HepG2 (cell line): Measurements from ENCODE around the gene ZNF101. TPM values are rescaled to one million over a fixed set of nuclear protein-coding genes. Genes with fewer than 3 reads are reported as not detected.

Experiments used
- AHR ChIP-seq: IDR thresholded peaks from 2 replicates; pipeline ENCODE4 v1.6.1; 2018; ENCODE audit warnings: missing genetic modification reagents, missing compliant biosample characterization
- ARNT ChIP-seq: fragments of 450-650 bp; IDR thresholded peaks from 2 replicates; pipeline ENCODE4 v1.6.1; 2017
- CBX2 ChIP-seq, 2 experiments: fragments of 200-600 bp in 1 of 2; sonication (generic); formaldehyde crosslinking in 1 of 2; IDR thresholded peaks; 2 replicates each; pipeline versions ENCODE4 v1.7.0 to v1.8.1; 2018 to 2022; ENCODE audit warnings: low read depth in 2 of 2, low read length in 1 of 2, mild to moderate bottlenecking in 1 of 2, missing genetic modification reagents in 1 of 2
- CREM ChIP-seq, 2 experiments: sonication (generic) in 1 of 2; formaldehyde crosslinking in 1 of 2; IDR thresholded peaks; 2 replicates each; pipeline versions ENCODE4 v1.4.0 to v1.6.1; 2016 to 2020; ENCODE audit warnings: antibody characterized with exemption in 1 of 2, mild to moderate bottlenecking in 1 of 2, missing genetic modification reagents in 1 of 2
- IKZF1 ChIP-seq: fragments of 450-650 bp; IDR thresholded peaks from 2 replicates; pipeline ENCODE4 v1.7.1; 2016
- MAFF ChIP-seq: IDR thresholded peaks from 2 replicates; pipeline ENCODE4 v1.6.1; 2011; ENCODE audit warnings: low read depth, low read length, improper control_type of control experiment
- NBN ChIP-seq: fragments of 450-650 bp; conservative IDR thresholded peaks from 2 replicates; pipeline ENCODE4 v1.6.1; 2017
- NFE2 ChIP-seq: sonication (generic); formaldehyde crosslinking; IDR thresholded peaks from 2 replicates; pipeline ENCODE4 v1.4.0; 2020; ENCODE audit warnings: missing genetic modification reagents
- PPARG ChIP-seq: conservative IDR thresholded peaks from 2 replicates; pipeline ENCODE4 v1.6.1; 2016; ENCODE audit warnings: missing biosample characterization, missing genetic modification reagents
- SAFB2 ChIP-seq: sonication (generic); formaldehyde crosslinking; IDR thresholded peaks from 2 replicates; pipeline ENCODE4 v1.5.1; 2020; ENCODE audit warnings: missing genetic modification reagents, low read depth, mild to moderate bottlenecking, borderline replicate concordance
- SNRNP70 ChIP-seq: fragments of 200-400 bp; formaldehyde crosslinking; IDR thresholded peaks from 2 replicates; pipeline ENCODE4 v1.6.1; 2017; ENCODE audit warnings: mild to moderate bottlenecking, low read depth, low read length, moderate library complexity
- TRIM24 ChIP-seq: sonication (generic); formaldehyde crosslinking; IDR thresholded peaks from 2 replicates; pipeline ENCODE4 v1.8.0; 2022; ENCODE audit warnings: mild to moderate bottlenecking, missing genetic modification reagents
- ZC3H4 ChIP-seq: sonication (generic); formaldehyde crosslinking; IDR thresholded peaks from 2 replicates; pipeline ENCODE4 v1.4.0; 2020; ENCODE audit warnings: missing genetic modification reagents, borderline replicate concordance
- ZKSCAN8 ChIP-seq: IDR thresholded peaks from 2 replicates; pipeline ENCODE4 v1.6.1; 2016; ENCODE audit warnings: borderline replicate concordance, missing genetic modification reagents, missing compliant biosample characterization
- ZNF124 ChIP-seq: sonication (generic); formaldehyde crosslinking; IDR thresholded peaks from 2 replicates; pipeline ENCODE4 v1.4.0; 2020; ENCODE audit warnings: missing genetic modification reagents
- ZNF337 ChIP-seq: sonication (generic); formaldehyde crosslinking; IDR thresholded peaks from 2 replicates; pipeline ENCODE4 v1.5.1; 2020; ENCODE audit warnings: missing genetic modification reagents, low read depth, mild to moderate bottlenecking, borderline replicate concordance
- ZNF558 ChIP-seq: sonication (generic); formaldehyde crosslinking; IDR thresholded peaks from 2 replicates; pipeline ENCODE4 v1.9.0; 2022; ENCODE audit warnings: mild to moderate bottlenecking, missing genetic modification reagents, borderline replicate concordance
- ZNF724P ChIP-seq: sonication (generic); formaldehyde crosslinking; IDR thresholded peaks from 2 replicates; pipeline ENCODE4 v1.8.0; 2022; ENCODE audit warnings: missing genetic modification reagents, borderline replicate concordance
- ZNF781 ChIP-seq: sonication (generic); formaldehyde crosslinking; IDR thresholded peaks from 2 replicates; pipeline ENCODE4 v1.5.1; 2020; ENCODE audit warnings: borderline replicate concordance, mild to moderate bottlenecking, missing genetic modification reagents; ENCODE audit errors: not compliant biosample characterization
- polyA plus RNA-seq, 8 experiments: library from polyadenylated mRNA; depleted of rRNA in 3 of 8; stranded (reverse) in 7 of 8; unstranded in 1 of 8; fragments of >200 nt; fragmentation: Illumina TruSeq in 4 of 8; extraction: Trizol in 4 of 8; gene quantifications; 2 replicates each; pipeline versions ENCODE4 v1.2.1 to v1.2.3, GENCODE V29; 2011 to 2016; ENCODE audit warnings: low read depth in 4 of 8, missing spikeins in 1 of 8, mixed read lengths in 1 of 8; ENCODE audit not compliant: insufficient read depth in 1 of 8
- total RNA-seq, 5 experiments: library from RNA; depleted of rRNA; stranded (reverse); fragments of >200 nt; fragmentation: Illumina TruSeq; extraction: Trizol; gene quantifications; 2 replicates each; pipeline ENCODE4 v1.2.3, GENCODE V29; 2016; ENCODE audit warnings: low read depth in 1 of 5
- TF ChIP-seq, protein P1 (sequence below): sonication (generic); formaldehyde crosslinking; IDR thresholded peaks from 2 replicates; pipeline ENCODE4 v1.4.0; 2020; ENCODE audit warnings: mild to moderate bottlenecking, missing genetic modification reagents
- TF ChIP-seq, protein P2 (sequence below): sonication (generic); formaldehyde crosslinking; IDR thresholded peaks from 2 replicates; pipeline ENCODE4 v1.8.0; 2022; ENCODE audit warnings: missing genetic modification reagents, mild to moderate bottlenecking, borderline replicate concordance
- TF ChIP-seq, protein P3 (sequence below): sonication (generic); formaldehyde crosslinking; IDR thresholded peaks from 2 replicates; pipeline ENCODE4 v1.4.0; 2020; ENCODE audit warnings: missing genetic modification reagents, borderline replicate concordance
- TF ChIP-seq, protein P4 (sequence below): sonication (generic); formaldehyde crosslinking; IDR thresholded peaks from 2 replicates; pipeline ENCODE4 v1.4.0; 2020; ENCODE audit warnings: missing genetic modification reagents, borderline replicate concordance
- TF ChIP-seq, protein P5 (sequence below): IDR thresholded peaks from 2 replicates; pipeline ENCODE4 v1.6.1; 2016

ZNF101 gene
- total and polyA plus RNA-seq, 2 of the 13 experiments (the other 11 are each of a cell fraction or from before 2014, with no cell fraction given): 12.9 to 28.9 TPM

DNA sequence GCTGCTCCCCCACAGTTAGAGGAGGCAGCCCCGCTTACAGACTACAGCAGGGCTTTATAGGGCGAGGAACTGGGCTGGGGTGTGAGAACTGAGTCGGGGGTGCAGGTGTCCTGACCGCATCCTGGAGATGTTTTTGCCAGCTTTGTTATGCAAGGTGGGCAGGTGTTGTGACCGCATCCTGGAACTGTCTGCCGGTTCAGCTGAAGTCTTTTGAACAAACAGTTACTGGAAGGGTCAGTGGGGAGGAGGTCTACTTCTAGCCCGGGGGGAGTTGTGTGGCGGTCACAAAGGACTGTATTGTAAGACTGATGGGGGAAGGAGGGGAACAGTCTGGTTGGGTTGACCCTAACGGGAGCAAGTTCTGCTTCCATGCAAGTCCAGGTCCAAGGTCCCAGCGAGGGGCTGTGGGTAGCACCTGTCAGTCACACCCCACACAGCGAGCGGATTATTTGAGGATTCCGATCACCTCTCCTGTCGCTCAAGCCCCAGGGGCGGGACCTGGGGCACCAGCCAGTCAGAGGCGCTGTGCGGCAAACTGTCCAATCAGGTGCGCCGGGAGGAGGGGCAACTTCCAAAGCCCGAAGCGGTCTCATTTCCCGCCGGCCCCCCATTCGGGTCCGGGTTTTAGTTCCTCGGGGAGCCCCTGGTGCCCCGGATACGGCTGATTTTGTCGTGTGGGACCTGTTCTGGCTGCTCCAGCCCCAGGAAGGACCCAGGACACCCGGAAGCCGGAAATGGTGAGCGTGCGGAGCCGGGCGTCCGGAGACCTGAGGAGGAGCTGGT, at the start of gene ZNF101 (continued):
- TF ChIP-seq ZNF781 (CRISPR knock-in tag) (no peak), ZNF337 (CRISPR knock-in tag) (no peak), CREM (IDR thresholded peaks at IDR 0.05) (peak; percentile 81), CREM (CRISPR knock-in tag; IDR thresholded peaks at IDR 0.05) (no peak), ZC3H4 (CRISPR knock-in tag) (no peak), TRIM24 (CRISPR knock-in tag) (no peak), PPARG (CRISPR knock-in tag) (peak; percentile 92), NBN (no peak), ZNF124 (CRISPR knock-in tag) (no peak), MAFF (no peak), SNRNP70 (no peak), ZKSCAN8 (no peak), ARNT (no peak), NFE2 (no peak), ZNF558 (CRISPR knock-in tag) (peak; percentile 95), AHR (CRISPR knock-in tag) (no peak), SAFB2 (no peak), IKZF1 (no peak), ZNF724P (no peak), CBX2 (IDR thresholded peaks at IDR 0.05; ENCODE audit: low read depth, low read length) (no peak), CBX2 (CRISPR knock-in tag; IDR thresholded peaks at IDR 0.05; ENCODE audit: low read depth) (no peak)
- TF ChIP-seq, protein P1, sequence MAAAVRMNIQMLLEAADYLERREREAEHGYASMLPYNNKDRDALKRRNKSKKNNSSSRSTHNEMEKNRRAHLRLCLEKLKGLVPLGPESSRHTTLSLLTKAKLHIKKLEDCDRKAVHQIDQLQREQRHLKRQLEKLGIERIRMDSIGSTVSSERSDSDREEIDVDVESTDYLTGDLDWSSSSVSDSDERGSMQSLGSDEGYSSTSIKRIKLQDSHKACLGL: peak; percentile 47; the same call in 1 of the 2 replicates
- TF ChIP-seq, protein P2, sequence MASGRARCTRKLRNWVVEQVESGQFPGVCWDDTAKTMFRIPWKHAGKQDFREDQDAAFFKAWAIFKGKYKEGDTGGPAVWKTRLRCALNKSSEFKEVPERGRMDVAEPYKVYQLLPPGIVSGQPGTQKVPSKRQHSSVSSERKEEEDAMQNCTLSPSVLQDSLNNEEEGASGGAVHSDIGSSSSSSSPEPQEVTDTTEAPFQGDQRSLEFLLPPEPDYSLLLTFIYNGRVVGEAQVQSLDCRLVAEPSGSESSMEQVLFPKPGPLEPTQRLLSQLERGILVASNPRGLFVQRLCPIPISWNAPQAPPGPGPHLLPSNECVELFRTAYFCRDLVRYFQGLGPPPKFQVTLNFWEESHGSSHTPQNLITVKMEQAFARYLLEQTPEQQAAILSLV: no peak
- TF ChIP-seq, protein P3, sequence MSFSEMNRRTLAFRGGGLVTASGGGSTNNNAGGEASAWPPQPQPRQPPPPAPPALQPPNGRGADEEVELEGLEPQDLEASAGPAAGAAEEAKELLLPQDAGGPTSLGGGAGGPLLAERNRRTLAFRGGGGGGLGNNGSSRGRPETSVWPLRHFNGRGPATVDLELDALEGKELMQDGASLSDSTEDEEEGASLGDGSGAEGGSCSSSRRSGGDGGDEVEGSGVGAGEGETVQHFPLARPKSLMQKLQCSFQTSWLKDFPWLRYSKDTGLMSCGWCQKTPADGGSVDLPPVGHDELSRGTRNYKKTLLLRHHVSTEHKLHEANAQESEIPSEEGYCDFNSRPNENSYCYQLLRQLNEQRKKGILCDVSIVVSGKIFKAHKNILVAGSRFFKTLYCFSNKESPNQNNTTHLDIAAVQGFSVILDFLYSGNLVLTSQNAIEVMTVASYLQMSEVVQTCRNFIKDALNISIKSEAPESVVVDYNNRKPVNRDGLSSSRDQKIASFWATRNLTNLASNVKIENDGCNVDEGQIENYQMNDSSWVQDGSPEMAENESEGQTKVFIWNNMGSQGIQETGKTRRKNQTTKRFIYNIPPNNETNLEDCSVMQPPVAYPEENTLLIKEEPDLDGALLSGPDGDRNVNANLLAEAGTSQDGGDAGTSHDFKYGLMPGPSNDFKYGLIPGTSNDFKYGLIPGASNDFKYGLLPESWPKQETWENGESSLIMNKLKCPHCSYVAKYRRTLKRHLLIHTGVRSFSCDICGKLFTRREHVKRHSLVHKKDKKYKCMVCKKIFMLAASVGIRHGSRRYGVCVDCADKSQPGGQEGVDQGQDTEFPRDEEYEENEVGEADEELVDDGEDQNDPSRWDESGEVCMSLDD: peak; percentile 69
- TF ChIP-seq, protein P4, sequence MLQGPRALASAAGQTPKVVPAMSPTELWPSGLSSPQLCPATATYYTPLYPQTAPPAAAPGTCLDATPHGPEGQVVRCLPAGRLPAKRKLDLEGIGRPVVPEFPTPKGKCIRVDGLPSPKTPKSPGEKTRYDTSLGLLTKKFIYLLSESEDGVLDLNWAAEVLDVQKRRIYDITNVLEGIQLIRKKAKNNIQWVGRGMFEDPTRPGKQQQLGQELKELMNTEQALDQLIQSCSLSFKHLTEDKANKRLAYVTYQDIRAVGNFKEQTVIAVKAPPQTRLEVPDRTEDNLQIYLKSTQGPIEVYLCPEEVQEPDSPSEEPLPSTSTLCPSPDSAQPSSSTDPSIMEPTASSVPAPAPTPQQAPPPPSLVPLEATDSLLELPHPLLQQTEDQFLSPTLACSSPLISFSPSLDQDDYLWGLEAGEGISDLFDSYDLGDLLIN (CRISPR knock-in tag): no peak
- TF ChIP-seq, protein P5, sequence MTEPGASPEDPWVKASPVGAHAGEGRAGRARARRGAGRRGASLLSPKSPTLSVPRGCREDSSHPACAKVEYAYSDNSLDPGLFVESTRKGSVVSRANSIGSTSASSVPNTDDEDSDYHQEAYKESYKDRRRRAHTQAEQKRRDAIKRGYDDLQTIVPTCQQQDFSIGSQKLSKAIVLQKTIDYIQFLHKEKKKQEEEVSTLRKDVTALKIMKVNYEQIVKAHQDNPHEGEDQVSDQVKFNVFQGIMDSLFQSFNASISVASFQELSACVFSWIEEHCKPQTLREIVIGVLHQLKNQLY (CRISPR knock-in tag): peak; percentile 41; the same call in 1 of the 2 replicates
